ENCODE data around the gene IL16. TPM values are rescaled to one million over a fixed set of nuclear protein-coding genes. Genes with fewer than 3 reads are reported as not detected.
"Not testable (repeated sequence)": the region's sequence is repeated elsewhere in the genome, so short reads cannot be mapped to it uniquely, and the experiment has no call there.

The IL16 gene
- total and polyA plus RNA-seq, 9 donors = 1.8 to 16.5 (median 9.0) TPM

GRCh38 chr15:81329446-81329845, 132.8 kb downstream of the IL16 start:
- H3K36me3 ChIP-seq = no peaks in the 10 kb centered on the region
- peaks cover 18% of the 10 kb centered on the region for H3K4me1 ChIP-seq (ENCODE audit: insufficient read depth)
- intact Hi-C loops (cut with DNase I) = no loop called here
- H3K27me3 ChIP-seq = no peaks in the 10 kb centered on the region
- H3K4me3 ChIP-seq = no peak overlapping the region
- TF ChIP-seq EP300 (IDR thresholded peaks at IDR 0.05) (no peak), CTCF (IDR thresholded peaks at IDR 0.05) (no peak), POLR2A (IDR thresholded peaks at IDR 0.05) (no peak)
- H3K27ac ChIP-seq = no peak overlapping the region
- no peaks in the 10 kb centered on the region for H3K9me3 ChIP-seq
- no peak for DNase-seq
- WGBS, 3 donors = 99 to 100% (median 100%) methylated on average over 2 of the region's 2 CpGs

DNA sequence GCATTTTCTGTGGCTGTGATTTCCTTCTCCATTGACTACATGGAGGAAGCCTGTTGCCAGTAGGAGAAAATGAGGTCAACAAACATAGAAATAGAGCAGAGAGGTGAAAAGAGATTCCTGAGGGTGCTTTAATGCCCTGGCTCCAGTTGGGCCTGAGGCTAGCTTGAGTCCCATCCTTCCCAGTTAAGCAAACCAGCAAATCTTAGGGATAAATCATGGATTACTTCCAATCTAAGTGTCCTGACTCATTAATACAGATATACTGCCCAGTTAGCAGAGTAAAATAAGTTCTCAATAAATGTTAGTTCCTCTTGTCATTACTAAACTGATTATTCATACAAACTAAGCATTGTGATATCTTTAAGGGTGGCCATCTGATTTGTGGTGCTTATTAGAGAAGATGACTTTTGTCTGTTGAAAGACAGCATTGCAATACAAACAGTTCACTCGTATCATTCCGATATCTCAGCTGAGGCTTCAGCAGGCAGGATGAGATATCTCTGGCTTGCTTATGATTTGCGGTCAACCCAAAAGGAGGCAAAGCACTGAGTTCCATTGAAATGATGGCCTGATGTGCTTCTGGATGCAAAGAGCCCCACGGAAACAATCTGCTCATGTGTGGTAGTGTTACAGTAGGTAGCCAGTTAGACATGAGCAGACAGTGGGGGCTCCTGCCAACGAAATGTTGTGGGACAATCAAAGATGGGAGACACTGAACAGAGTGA, 133.8 kb downstream of the IL16 start:
- WGBS, 3 donors = 54 to 65% (median 56%) methylated on average over 5 of the region's 5 CpGs
- Histone ChIP-seq H3K4me1 (ENCODE audit: insufficient read depth) (peaks cover 15% of the 10 kb centered on the region), H3K4me3 (no peak overlapping the region), H3K9me3 (no peaks in the 10 kb centered on the region), H3K27me3 (no peaks in the 10 kb centered on the region), H3K36me3 (no peaks in the 10 kb centered on the region), H3K27ac (no peak overlapping the region)
- DNase-seq = no peak
- TF ChIP-seq POLR2A (IDR thresholded peaks at IDR 0.05) = no peak
- no peak for TF ChIP-seq CTCF (IDR thresholded peaks at IDR 0.05)
- TF ChIP-seq EP300 (IDR thresholded peaks at IDR 0.05) = no peak
- intact Hi-C loops (cut with DNase I) = no loop called here

DNA sequence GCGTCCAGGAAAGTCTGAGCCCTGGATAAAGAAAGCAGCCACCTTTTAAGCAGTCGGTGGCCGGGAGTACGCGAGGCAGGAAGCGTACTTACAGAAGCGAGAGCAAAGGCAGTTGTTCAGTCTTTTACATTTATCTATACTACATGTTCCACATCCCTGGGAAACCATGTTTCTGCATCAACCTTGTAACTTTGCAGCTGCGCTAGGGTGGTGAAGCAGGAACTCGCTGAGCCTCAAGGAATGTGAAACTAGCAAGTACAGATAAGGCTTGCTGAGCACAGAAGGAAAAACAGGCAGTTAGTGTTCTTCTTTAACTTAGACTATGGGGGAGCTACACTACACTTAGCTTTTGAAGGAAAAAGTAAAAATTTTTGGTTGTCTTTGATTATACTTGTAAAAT, 134.5 kb downstream of the IL16 start:
- H3K36me3 ChIP-seq; H3K4me3 ChIP-seq; H3K27me3 ChIP-seq; H3K9me3 ChIP-seq; intact Hi-C loops (cut with DNase I): not testable (repeated sequence)
- Histone ChIP-seq H3K27ac (peak overlapping the region in 1 of 2 donors; percentile 15), H3K4me1 (ENCODE audit: insufficient read depth) (peaks cover 15% of the 10 kb centered on the region)
- DNase-seq = peak in 1 of 5 donors; percentile 27
- WGBS, 3 donors = 11 to 37% (median 20%) methylated on average over 9 of the region's 9 CpGs

- TF ChIP-seq POLR2A (IDR thresholded peaks at IDR 0.05) = no peak
- TF ChIP-seq CTCF (IDR thresholded peaks at IDR 0.05) = no peak
- TF ChIP-seq EP300 (IDR thresholded peaks at IDR 0.05) = no peak
- Histone ChIP-seq H3K4me1 (ENCODE audit: insufficient read depth) (peaks cover 15% of the 10 kb centered on the region), H3K4me3 (no peak overlapping the region), H3K9me3 (no peaks in the 10 kb centered on the region), H3K27me3 (no peaks in the 10 kb centered on the region), H3K36me3 (no peaks in the 10 kb centered on the region), H3K27ac (peak overlapping the region in 1 of 2 donors; percentile 15)
- intact Hi-C loops (cut with DNase I) = no loop called here
- DNase-seq = no peak
- 71 to 80% (median 75%) methylated on average over 15 of the region's 15 CpGs for WGBS, 3 donors
Measured at GRCh38 chr15:81331600-81331999, 134.9 kb downstream of the IL16 start.

DNA sequence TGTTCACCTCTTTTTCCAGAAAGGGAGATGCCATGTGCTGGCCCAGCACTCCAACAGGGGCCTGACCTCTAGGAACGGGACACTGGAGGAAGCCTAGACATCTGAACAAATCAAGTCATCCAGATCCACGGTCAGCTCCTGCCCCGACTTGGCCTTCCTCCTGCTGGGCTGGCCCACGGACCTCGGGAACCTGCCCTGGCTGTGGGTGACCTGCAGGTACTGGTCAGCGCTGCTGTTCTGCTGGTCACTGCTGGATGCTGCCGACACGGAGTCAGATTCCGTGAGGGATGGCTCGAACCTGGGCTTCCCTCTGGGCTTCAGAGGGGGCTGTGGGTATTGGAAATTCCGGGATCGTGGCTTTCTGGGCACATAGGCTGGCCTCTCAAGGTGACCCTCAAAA, 135.6 kb downstream of the IL16 start:
- Histone ChIP-seq H3K36me3 (no peaks in the 10 kb centered on the region), H3K4me3 (no peak overlapping the region), H3K9me3 (no peaks in the 10 kb centered on the region), H3K4me1 (ENCODE audit: insufficient read depth) (peaks cover 15% of the 10 kb centered on the region), H3K27ac (no peak overlapping the region), H3K27me3 (no peaks in the 10 kb centered on the region)
- intact Hi-C loops (cut with DNase I) = no loop called here
- TF ChIP-seq EP300 (IDR thresholded peaks at IDR 0.05) = no peak
- TF ChIP-seq CTCF (IDR thresholded peaks at IDR 0.05) = no peak
- no peak for TF ChIP-seq POLR2A (IDR thresholded peaks at IDR 0.05)
- no peak for DNase-seq
- WGBS, 3 donors = 94 to 99% (median 97%) methylated on average over 12 of the region's 12 CpGs
